Skin of body (tissue), 2 donors: ENCODE results near the gene HES2. TPM values are rescaled to one million over a fixed set of nuclear protein-coding genes. Genes with fewer than 3 reads are reported as not detected.
"Not testable (repeated sequence)": the region's sequence is repeated elsewhere in the genome, so short reads cannot be mapped to it uniquely, and the experiment has no call there.

Experiments
- DNase-seq: peaks from one replicate; lab custom pipeline; 2025; lab: John Stamatoyannopoulos, UW
- total RNA-seq: library from RNA; depleted of rRNA; stranded (reverse); fragments of >200 nt; gene quantifications from one replicate; pipeline ENCODE4 v1.2.3, GENCODE V29; 2014

Gene HES2
- total RNA-seq, 1 donor from 2014 or later = 5.9 TPM

DNA sequence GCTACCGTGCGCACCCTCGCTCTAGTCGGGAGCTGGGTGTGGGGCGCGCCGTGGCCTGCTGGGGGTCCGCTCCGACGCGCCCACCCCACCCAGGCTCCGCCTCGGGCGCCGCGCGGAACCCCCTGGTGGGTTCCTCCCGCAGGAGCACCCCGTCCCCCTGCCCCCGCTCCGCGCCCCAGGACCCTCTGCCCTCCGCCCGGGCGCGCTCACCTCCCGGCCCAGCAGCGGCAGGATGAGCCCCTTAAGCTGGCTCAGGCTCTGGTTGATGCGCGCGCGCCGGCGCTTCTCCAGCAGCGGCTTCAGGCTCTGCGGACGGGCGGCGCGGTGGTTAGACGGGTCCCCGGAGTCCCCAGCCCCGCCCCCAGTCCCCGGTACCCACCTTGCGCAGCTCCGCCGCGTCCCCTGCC lies 319 bp downstream of the HES2 start:
- no peak for DNase-seq

GRCh38 chr1:6418668-6419396 lies 887 bp downstream of the HES2 start:
- no peak for DNase-seq

GRCh38 chr1:6417961-6418667 lies 1.6 kb downstream of the HES2 start:
- no peak for DNase-seq

DNA sequence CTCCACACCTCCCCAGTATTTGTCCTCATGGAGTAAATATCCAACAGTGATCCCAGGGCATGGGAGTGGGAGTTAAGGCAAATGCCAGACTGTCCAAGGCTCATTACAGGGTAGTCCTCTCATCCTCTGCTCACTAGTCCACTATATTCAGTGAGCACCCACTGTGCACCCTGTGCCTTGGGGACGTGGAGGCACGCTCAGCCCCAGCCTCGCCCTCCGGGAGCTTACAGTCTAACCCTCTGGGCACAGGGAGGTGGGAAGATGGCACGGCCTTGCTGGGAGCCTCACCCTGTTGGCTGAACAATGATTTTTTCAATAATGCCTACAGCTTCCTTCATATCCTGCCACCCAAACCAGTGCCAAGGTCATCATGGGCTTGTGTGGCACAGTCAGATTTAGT lies 2.8 kb downstream of the HES2 start:
- no peak for DNase-seq

GRCh38 chr1:6416295-6416656 lies 3.4 kb downstream of the HES2 start:
- DNase-seq = no peak

GRCh38 chr1:6414881-6415626 lies 4.7 kb downstream of the HES2 start:
- no peak for DNase-seq

DNA sequence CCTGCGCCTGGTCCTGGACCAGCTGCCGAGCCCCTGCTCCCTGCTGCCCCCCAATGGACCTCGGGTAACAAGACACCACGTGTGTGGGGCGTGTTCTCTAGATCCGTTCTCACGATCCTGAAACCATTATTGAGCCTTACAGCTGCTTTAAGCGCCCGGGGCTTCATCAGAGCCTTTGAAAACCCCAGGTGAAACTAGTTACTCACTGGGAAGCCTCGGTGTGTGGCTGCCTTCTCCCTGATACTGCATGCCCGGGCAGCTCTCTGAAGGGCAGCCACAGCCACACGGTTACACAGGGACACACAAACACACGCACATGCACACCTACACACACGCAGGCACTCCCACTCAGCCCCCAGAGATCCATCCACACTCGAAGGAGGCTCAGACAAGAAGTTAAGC lies 5.3 kb downstream of the HES2 start:
- DNase-seq = peak; percentile 14

DNA sequence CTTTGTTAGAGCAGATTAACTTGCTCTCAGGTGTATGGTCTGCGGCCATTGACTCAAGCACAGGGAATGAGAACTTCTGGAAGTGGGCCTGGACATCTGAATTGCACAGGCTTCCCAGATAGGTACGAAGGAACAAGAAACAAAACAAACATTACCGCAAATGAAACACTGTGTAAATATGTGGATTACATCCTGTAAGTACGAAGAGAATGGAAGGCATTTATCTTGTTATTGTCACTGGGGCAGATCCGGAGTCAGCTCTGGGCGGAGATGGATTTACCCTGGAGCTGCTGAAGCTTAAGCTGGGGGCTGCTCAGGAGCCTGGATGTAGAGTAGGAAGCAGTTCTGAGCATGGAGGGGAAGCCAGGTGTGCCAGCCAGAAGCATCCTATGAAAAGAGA lies 6.8 kb downstream of the HES2 start:
- DNase-seq = no peak

GRCh38 chr1:6410248-6410893 lies 9.3 kb downstream of the HES2 start:
- DNase-seq = no peak

DNA sequence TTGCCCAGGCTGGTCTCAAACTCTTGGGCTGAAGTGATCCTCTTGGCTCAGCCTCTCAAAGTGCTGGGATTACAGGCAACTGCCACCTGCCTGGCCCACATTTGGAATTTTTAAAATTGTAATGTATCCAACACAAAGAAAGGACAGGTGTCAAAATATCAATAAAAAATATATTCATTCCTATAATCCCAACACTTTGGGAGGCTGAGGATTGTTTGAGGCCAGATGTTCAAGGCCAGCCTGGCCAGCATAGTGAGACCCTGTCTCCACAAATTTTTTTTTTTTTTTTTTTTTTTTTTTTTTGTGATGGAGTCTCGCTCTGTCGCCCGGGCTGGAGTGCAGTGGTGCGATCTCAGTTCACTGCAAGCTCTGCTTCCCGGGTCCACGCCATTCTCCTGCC lies 10.0 kb downstream of the HES2 start:
- DNase-seq = no peak

- no peak for DNase-seq
These were observed 10.7 kb downstream of the HES2 start for GRCh38 chr1:6409053-6409452.

DNA sequence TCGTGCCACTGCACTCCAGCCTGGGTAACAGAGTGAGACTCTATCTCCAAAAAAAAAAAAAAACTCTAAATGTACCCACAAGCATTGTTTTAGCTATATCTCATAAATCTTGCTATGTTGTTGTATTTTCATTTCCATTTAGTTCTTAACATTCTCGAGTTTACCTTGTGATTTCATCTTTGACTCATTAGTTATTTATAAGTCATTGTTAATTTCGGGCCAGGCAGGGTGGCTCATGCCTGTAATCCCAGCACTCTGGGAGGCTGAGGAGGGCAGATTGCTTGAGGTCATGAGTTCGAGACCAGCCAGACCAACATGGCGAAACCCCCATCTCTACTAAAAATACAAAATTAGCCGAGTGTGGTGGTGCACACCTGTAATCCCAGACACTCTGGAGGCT lies 11.7 kb downstream of the HES2 start:
- no peak for DNase-seq

DNA sequence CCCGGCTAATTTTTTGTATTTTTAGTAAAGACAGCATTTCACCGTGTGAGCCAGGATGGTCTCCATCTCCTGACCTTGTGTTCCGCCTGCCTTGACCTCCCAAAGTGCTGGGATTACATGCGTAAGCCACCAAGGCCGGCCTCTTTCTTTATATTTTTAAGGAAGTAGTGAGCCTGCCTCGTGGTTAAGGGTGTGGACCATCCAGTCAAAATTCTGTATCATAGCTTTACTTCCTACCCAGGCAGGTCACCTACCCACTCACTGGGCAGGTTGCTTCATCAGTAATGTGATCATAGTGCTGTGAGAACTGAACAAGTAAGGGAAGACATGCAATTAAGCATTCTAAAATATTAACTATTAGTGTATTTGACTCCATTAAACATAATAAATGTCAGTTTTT lies 18.0 kb downstream of the HES2 start:
- no peak for DNase-seq

DNA sequence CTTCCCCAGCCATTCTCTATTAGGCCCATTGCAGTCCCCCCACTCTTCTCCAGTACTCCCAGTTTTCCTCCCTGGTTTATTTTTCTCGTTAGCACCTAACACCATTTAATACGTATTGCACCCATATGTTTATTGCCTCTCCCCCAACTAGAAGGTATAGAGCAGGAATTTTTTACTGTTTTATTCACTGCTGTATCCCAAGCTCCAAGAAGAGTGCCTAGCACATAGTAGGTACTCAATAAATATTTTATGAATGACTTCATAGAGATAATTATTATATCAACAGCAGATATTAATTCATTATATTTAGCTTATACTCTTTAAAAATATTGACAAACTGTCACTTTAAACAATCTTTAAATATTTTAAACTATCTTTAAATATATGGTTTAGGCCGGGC lies 20.4 kb downstream of the HES2 start:
- DNase-seq = no peak

DNA sequence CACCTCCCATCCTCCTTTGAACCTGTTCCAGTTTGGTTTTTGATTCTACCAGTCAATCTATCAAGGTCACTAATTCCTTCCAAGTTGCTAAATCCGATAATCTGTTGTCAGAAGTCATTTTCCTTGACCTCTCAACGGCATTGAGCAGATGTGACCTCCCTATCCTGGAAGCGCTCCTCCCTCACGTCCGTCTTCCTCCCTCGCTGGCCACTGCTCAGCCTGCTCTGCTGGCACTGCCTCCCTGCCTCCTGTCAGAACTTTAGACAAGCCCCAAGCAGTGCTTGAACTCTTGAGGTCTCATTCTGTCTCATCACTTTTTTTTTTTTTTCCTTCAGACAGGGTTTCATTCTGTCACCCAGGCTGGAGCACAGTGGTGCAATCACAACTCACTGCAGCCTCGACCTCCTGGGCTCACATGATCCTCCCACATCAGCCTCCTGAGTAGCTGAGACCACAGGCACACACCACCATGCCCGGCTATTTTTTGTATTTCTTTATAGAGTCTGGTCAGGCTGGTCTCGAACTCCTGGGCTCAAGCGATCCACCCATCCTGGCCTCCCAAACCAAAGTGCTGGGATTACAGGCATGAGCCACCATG lies 21.8 kb downstream of the HES2 start:
- DNase-seq = no peak

- no peak for DNase-seq
These were observed 22.7 kb downstream of the HES2 start for GRCh38 chr1:6396998-6397397.

GRCh38 chr1:6395781-6396244 lies 23.9 kb downstream of the HES2 start:
- not testable (repeated sequence) for DNase-seq

DNA sequence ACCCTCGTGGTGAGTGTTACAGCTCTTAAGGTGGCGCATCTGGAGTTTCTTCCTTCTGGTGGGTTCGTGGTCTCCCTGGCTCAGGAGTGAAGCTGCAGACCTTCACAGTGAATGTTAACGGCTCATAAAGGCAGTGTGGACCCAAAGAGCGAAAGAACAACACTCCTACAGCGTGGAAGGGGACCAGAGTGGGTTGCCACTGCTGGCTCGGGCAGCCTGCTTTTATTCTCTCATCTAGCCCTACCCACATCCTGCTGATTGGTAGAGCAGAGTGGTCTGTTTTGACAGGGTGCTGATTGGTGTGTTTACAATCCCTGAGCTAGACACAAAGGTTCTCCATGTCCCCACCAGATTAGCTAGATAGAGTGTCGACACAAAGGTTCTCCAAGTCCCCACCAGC lies 24.6 kb downstream of the HES2 start:
- not testable (repeated sequence) for DNase-seq

GRCh38 chr1:6393400-6394187 lies 26.1 kb downstream of the HES2 start, which contains the start of gene ACOT7:
Gene ACOT7, minus strand, starts transcription at chr1:6393767. Its CDS starts 368 bp downstream, at chr1:6393399.
- DNase-seq = peak; percentile 80

DNA sequence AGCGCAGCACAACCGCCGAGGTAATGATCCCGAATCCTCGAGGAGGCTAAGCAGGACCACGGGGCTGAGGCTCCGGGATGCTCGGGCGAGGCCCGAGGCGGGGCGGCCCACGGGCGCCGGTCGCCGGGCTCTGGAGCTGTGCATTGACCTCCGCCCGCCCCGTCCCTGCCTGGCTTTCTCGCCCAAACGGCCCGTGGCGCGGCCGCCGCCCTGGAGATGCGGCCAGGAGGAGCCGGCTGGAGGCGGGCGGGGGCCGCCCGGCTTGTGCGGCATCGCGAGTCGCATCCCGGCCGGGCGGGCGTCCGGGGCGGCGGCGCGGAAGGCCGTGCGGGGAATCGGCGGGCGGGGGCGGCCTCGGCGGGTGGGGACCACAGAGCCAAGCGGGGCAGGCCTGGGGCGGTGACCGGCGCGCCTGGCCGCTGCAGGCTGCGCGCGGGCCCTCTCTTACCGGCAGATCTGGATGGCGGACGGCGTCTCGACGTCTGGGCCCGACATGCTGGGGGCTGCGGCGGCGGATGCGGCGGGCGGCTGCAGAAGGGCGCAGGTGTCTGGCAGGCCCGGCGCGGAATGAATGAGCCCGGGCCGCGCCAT lies 26.8 kb downstream of the HES2 start:
- no peak for DNase-seq
